Fibroblast of villous mesenchyme (primary cell): ENCODE results near the gene ANKRD66. TPM values are rescaled to one million over a fixed set of nuclear protein-coding genes. Genes with fewer than 3 reads are reported as not detected.

ENCODE experiments used
- DNase-seq: peaks from one replicate; pipeline ENCODE4 v3.0.0-alpha.2; 2010; ENCODE audit warnings: low read depth
- H3K4me3 ChIP-seq: 2 replicates; pipeline ENCODE4 v1.5.1; 2011; ENCODE audit warnings: low read depth, mild to moderate bottlenecking, low read length
- CTCF ChIP-seq: IDR thresholded peaks from 2 replicates; pipeline ENCODE4 v1.5.1; 2012; ENCODE audit warnings: low read depth, mild to moderate bottlenecking, low read length; ENCODE audit not compliant: insufficient read depth
- total RNA-seq: library from RNA; depleted of rRNA; stranded (reverse); fragments of >200 nt; gene quantifications from 2 replicates; pipeline ENCODE4 v1.2.3, GENCODE V29; 2012

The ANKRD66 gene
- total RNA-seq, 1 donor, result not detected

- DNase-seq, result no peak
- TF ChIP-seq CTCF, result no peak
- H3K4me3 ChIP-seq, result no peak overlapping the region
Measured at GRCh38 chr6:46796848-46797580, 50.3 kb downstream of the ANKRD66 start.

- no peak for TF ChIP-seq CTCF
- H3K4me3 ChIP-seq, result no peak overlapping the region
- no peak for DNase-seq
Measured at GRCh38 chr6:46799657-46800056, 52.9 kb downstream of the ANKRD66 start.

GRCh38 chr6:46808806-46809205 lies 62.1 kb downstream of the ANKRD66 start:
- DNase-seq, result no peak
- no peak for TF ChIP-seq CTCF
- no peak overlapping the region for H3K4me3 ChIP-seq

Other genes with a start within 250 kb of the ANKRD66 start
- gene CYP39A1, start 94.1 kb upstream of the ANKRD66 start, total RNA-seq, result 2.6 TPM in 2 replicates
- gene SLC25A27, start 94.0 kb upstream of the ANKRD66 start, total RNA-seq, result 2.6 and 6.5 TPM in 2 replicates
- gene TDRD6, start 59.0 kb upstream of the ANKRD66 start, total RNA-seq, result under 0.01 TPM in 2 replicates
- not detected in 2 replicates for gene PLA2G7, start 11.6 kb upstream of the ANKRD66 start, total RNA-seq
- gene MEP1A, start 46.5 kb downstream of the ANKRD66 start, total RNA-seq, result not detected in 2 replicates
- gene ADGRF5, start 175.0 kb downstream of the ANKRD66 start, total RNA-seq, result 0.86 and 6.1 TPM in 2 replicates